Mucosa of rectum (tissue), 2 donors: ENCODE data around the gene PAFAH1B2.

ENCODE experiments used
- H3K27ac ChIP-seq, 2 donors: one replicate each; pipeline ENCODE4 v1.7.0; 2013; ENCODE audit warnings: inconsistent platforms in 2 of 2, low read depth in 2 of 2, low read length in 2 of 2
- H3K27me3 ChIP-seq, 2 donors: one replicate each; pipeline ENCODE4 v1.7.0; 2013; ENCODE audit warnings: low read length in 2 of 2; ENCODE audit not compliant: control insufficient read depth in 2 of 2, insufficient read depth in 2 of 2
- H3K36me3 ChIP-seq, 2 donors: one replicate each; pipeline ENCODE4 v1.7.0; 2013; ENCODE audit warnings: low read length in 2 of 2; ENCODE audit not compliant: control insufficient read depth in 2 of 2, insufficient read depth in 2 of 2
- H3K4me1 ChIP-seq, 2 donors: one replicate each; pipeline ENCODE4 v1.7.0; 2013; ENCODE audit warnings: low read length in 2 of 2, mild to moderate bottlenecking in 1 of 2; ENCODE audit not compliant: control insufficient read depth in 2 of 2, insufficient read depth in 2 of 2
- H3K4me3 ChIP-seq, 2 donors: one replicate each; pipeline ENCODE4 v1.7.0; 2013; ENCODE audit warnings: low read length in 2 of 2
- H3K9ac ChIP-seq, 2 donors: one replicate each; pipeline ENCODE4 v1.7.0; 2013; ENCODE audit warnings: low read length in 2 of 2, low read depth in 1 of 2, mild to moderate bottlenecking in 1 of 2
- H3K9me3 ChIP-seq, 2 donors: one replicate each; pipeline ENCODE4 v1.7.0; 2013; ENCODE audit warnings: low read length in 2 of 2; ENCODE audit not compliant: control insufficient read depth in 2 of 2
- donor health status: healthy.
- donor health status: Normal muscosa, but diverticular disease.

Gene PAFAH1B2

GRCh38 chr11:117145393-117145761 lies 1.3 kb downstream of the PAFAH1B2 start:
- H3K27ac ChIP-seq: peak overlapping the region; percentile 88 to 92
- H3K9ac ChIP-seq: peak overlapping the region; percentile 76 to 92
- no peaks in the 10 kb centered on the region for H3K27me3 ChIP-seq
- H3K4me1 ChIP-seq: peaks cover 2 to 12% of the 10 kb centered on the region in 2 donors
- peaks cover 0 to 12% of the 10 kb centered on the region in 2 donors for H3K36me3 ChIP-seq
- H3K9me3 ChIP-seq: no peaks in the 10 kb centered on the region
- H3K4me3 ChIP-seq: peak overlapping the region; percentile 92 to 98

- H3K9me3 ChIP-seq: no peaks in the 10 kb centered on the region
- no peak overlapping the region for H3K4me3 ChIP-seq
- H3K27me3 ChIP-seq: no peaks in the 10 kb centered on the region
- no peak overlapping the region for H3K27ac ChIP-seq
- H3K4me1 ChIP-seq: peaks cover 2 to 12% of the 10 kb centered on the region in 2 donors
- H3K36me3 ChIP-seq: peaks cover 0 to 12% of the 10 kb centered on the region in 2 donors
- H3K9ac ChIP-seq: no peak overlapping the region
These were observed 2.4 kb downstream of the PAFAH1B2 start for GRCh38 chr11:117146521-117146920.

- no peaks in the 10 kb centered on the region for H3K9me3 ChIP-seq
- H3K9ac ChIP-seq: no peak overlapping the region
- no peak overlapping the region for H3K27ac ChIP-seq
- H3K27me3 ChIP-seq: no peaks in the 10 kb centered on the region
- H3K4me1 ChIP-seq: no peaks in the 10 kb centered on the region
- peaks cover 8 to 22% of the 10 kb centered on the region in 2 donors for H3K36me3 ChIP-seq
- H3K4me3 ChIP-seq: no peak overlapping the region
These were observed 8.0 kb downstream of the PAFAH1B2 start for GRCh38 chr11:117152066-117152465.

GRCh38 chr11:117154468-117154867 lies 10.4 kb downstream of the PAFAH1B2 start:
- H3K4me1 ChIP-seq: no peaks in the 10 kb centered on the region
- H3K27ac ChIP-seq: no peak overlapping the region
- peaks cover 11 to 17% of the 10 kb centered on the region in 2 donors for H3K36me3 ChIP-seq
- H3K9me3 ChIP-seq: no peaks in the 10 kb centered on the region
- no peak overlapping the region for H3K9ac ChIP-seq
- H3K4me3 ChIP-seq: no peak overlapping the region
- H3K27me3 ChIP-seq: no peaks in the 10 kb centered on the region

GRCh38 chr11:117157507-117157906 lies 13.4 kb downstream of the PAFAH1B2 start:
- no peak overlapping the region for H3K9ac ChIP-seq
- H3K36me3 ChIP-seq: peaks cover 28 to 31% of the 10 kb centered on the region in 2 donors
- H3K4me1 ChIP-seq: no peaks in the 10 kb centered on the region
- no peaks in the 10 kb centered on the region for H3K9me3 ChIP-seq
- no peak overlapping the region for H3K27ac ChIP-seq
- H3K4me3 ChIP-seq: no peak overlapping the region
- no peaks in the 10 kb centered on the region for H3K27me3 ChIP-seq

GRCh38 chr11:117159892-117160291 lies 15.8 kb downstream of the PAFAH1B2 start:
- no peaks in the 10 kb centered on the region for H3K27me3 ChIP-seq
- no peak overlapping the region for H3K9ac ChIP-seq
- H3K36me3 ChIP-seq: peaks cover 33 to 40% of the 10 kb centered on the region in 2 donors
- H3K4me1 ChIP-seq: no peaks in the 10 kb centered on the region
- H3K4me3 ChIP-seq: no peak overlapping the region
- H3K27ac ChIP-seq: no peak overlapping the region
- H3K9me3 ChIP-seq: no peaks in the 10 kb centered on the region

GRCh38 chr11:117160826-117161225 lies 16.7 kb downstream of the PAFAH1B2 start:
- Histone ChIP-seq H3K27me3 (no peaks in the 10 kb centered on the region), H3K9me3 (no peaks in the 10 kb centered on the region), H3K4me1 (no peaks in the 10 kb centered on the region), H3K27ac (no peak overlapping the region), H3K36me3 (peaks cover 37 to 43% of the 10 kb centered on the region in 2 donors), H3K4me3 (no peak overlapping the region), H3K9ac (no peak overlapping the region)

GRCh38 chr11:117166491-117166890 lies 22.4 kb downstream of the PAFAH1B2 start:
- no peaks in the 10 kb centered on the region for H3K4me1 ChIP-seq
- H3K27me3 ChIP-seq: no peaks in the 10 kb centered on the region
- H3K36me3 ChIP-seq: peaks cover 41 to 57% of the 10 kb centered on the region in 2 donors
- H3K4me3 ChIP-seq: no peak overlapping the region
- H3K9ac ChIP-seq: no peak overlapping the region
- H3K9me3 ChIP-seq: no peaks in the 10 kb centered on the region
- H3K27ac ChIP-seq: no peak overlapping the region

- no peak overlapping the region for H3K9ac ChIP-seq
- no peak overlapping the region for H3K27ac ChIP-seq
- no peaks in the 10 kb centered on the region for H3K9me3 ChIP-seq
- no peaks in the 10 kb centered on the region for H3K4me1 ChIP-seq
- H3K4me3 ChIP-seq: no peak overlapping the region
- H3K36me3 ChIP-seq: peaks cover 35 to 37% of the 10 kb centered on the region in 2 donors
- no peaks in the 10 kb centered on the region for H3K27me3 ChIP-seq
These were observed 25.6 kb downstream of the PAFAH1B2 start for GRCh38 chr11:117169736-117170135.

- Histone ChIP-seq H3K27me3 (no peaks in the 10 kb centered on the region), H3K27ac (no peak overlapping the region), H3K9me3 (no peaks in the 10 kb centered on the region), H3K9ac (no peak overlapping the region), H3K4me3 (no peak overlapping the region), H3K4me1 (no peaks in the 10 kb centered on the region), H3K36me3 (peaks cover 33 to 36% of the 10 kb centered on the region in 2 donors)
These were observed 26.1 kb downstream of the PAFAH1B2 start for GRCh38 chr11:117170210-117170609.

GRCh38 chr11:117171007-117171403 lies 26.9 kb downstream of the PAFAH1B2 start:
- Histone ChIP-seq H3K9me3 (no peaks in the 10 kb centered on the region), H3K27me3 (no peaks in the 10 kb centered on the region), H3K27ac (no peak overlapping the region), H3K4me3 (no peak overlapping the region), H3K36me3 (peaks cover 28 to 29% of the 10 kb centered on the region in 2 donors), H3K4me1 (no peaks in the 10 kb centered on the region), H3K9ac (no peak overlapping the region)
